SK-N-SH treated with all-trans-retinoic acid at 6 μM for 48 hours (cell line): ENCODE results near the gene FRK.
"Not testable (repeated sequence)": the region's sequence is repeated elsewhere in the genome, so short reads cannot be mapped to it uniquely, and the experiment has no call there.

Experiments
- ATAC-seq: fragments of 200-7000 bp; cut with Tn5 transposase; 3 replicates; pipeline ENCODE4 v1.9.1; 2020; ENCODE audit warnings: mild to moderate bottlenecking, moderate library complexity
- ARNTL ChIP-seq: fragments of 450-650 bp; formaldehyde crosslinking; IDR thresholded peaks from 2 replicates; pipeline ENCODE4 v1.5.0; 2020; ENCODE audit warnings: low read depth, mild to moderate bottlenecking, moderate library complexity, borderline replicate concordance
- BACH2 ChIP-seq: fragments of 250-450 bp; sonication (Bioruptor Pico); IDR thresholded peaks from 2 replicates; pipeline ENCODE4 v1.9.0; 2021; ENCODE audit warnings: mild to moderate bottlenecking, borderline replicate concordance
- CSDC2 ChIP-seq: fragments of 250-450 bp; sonication (Bioruptor Pico); IDR thresholded peaks from 2 replicates; pipeline ENCODE4 v1.5.0; 2020; ENCODE audit warnings: mild to moderate bottlenecking, moderate library complexity
- CSRNP3 ChIP-seq: fragments of 250-450 bp; sonication (Bioruptor Pico); IDR thresholded peaks from 2 replicates; pipeline ENCODE4 v1.5.1; 2021; ENCODE audit warnings: mild to moderate bottlenecking, moderate library complexity
- ESRRG ChIP-seq: fragments of 250-450 bp; sonication (Bioruptor Pico); IDR thresholded peaks from 2 replicates; pipeline ENCODE4 v1.6.1; 2021; ENCODE audit warnings: mild to moderate bottlenecking
- GLIS3 ChIP-seq: fragments of 250-450 bp; sonication (Bioruptor Pico); IDR thresholded peaks from 2 replicates; pipeline ENCODE4 v1.5.0; 2020; ENCODE audit warnings: mild to moderate bottlenecking, moderate library complexity
- ISL1 ChIP-seq: fragments of 250-450 bp; sonication (Bioruptor Pico); IDR thresholded peaks from 2 replicates; pipeline ENCODE4 v2.1.2; 2022; ENCODE audit warnings: mild to moderate bottlenecking, moderate library complexity
- OSR1 ChIP-seq: fragments of 250-450 bp; sonication (Bioruptor Pico); IDR thresholded peaks from 2 replicates; pipeline ENCODE4 v1.8.0; 2022; ENCODE audit warnings: moderate library complexity, mild to moderate bottlenecking, inconsistent platforms
- POU6F1 ChIP-seq: fragments of 250-450 bp; sonication (Bioruptor Pico); IDR thresholded peaks from 2 replicates; pipeline ENCODE4 v1.8.0; 2021; ENCODE audit warnings: low read depth, mild to moderate bottlenecking, moderate library complexity, borderline replicate concordance
- RARB ChIP-seq: fragments of 250-450 bp; sonication (Bioruptor Pico); IDR thresholded peaks from 2 replicates; pipeline ENCODE4 v1.8.0; 2021; ENCODE audit warnings: mild to moderate bottlenecking, moderate library complexity
- SNAI2 ChIP-seq: fragments of 250-450 bp; sonication (Bioruptor Pico); IDR thresholded peaks from 2 replicates; pipeline ENCODE4 v1.5.0; 2020; ENCODE audit warnings: mild to moderate bottlenecking, moderate library complexity
- TOX ChIP-seq: fragments of 250-450 bp; sonication (Bioruptor Pico); IDR thresholded peaks from 2 replicates; pipeline ENCODE4 v1.8.0; 2021; ENCODE audit warnings: mild to moderate bottlenecking, moderate library complexity, borderline replicate concordance
- ZC3H10 ChIP-seq: fragments of 250-450 bp; sonication (Bioruptor Pico); IDR thresholded peaks from 2 replicates; pipeline ENCODE4 v1.5.1; 2021; ENCODE audit warnings: mild to moderate bottlenecking, moderate library complexity
- ZFP3 ChIP-seq: fragments of 250-450 bp; sonication (Bioruptor Pico); IDR thresholded peaks from 2 replicates; pipeline ENCODE4 v1.5.0; 2020; ENCODE audit warnings: mild to moderate bottlenecking, moderate library complexity
- ZFP30 ChIP-seq: fragments of 450-650 bp; formaldehyde crosslinking; IDR thresholded peaks from 2 replicates; pipeline ENCODE4 v1.5.0; 2022; ENCODE audit warnings: mild to moderate bottlenecking, moderate library complexity
- ZNF565 ChIP-seq: fragments of 450-650 bp; formaldehyde crosslinking; conservative IDR thresholded peaks from 2 replicates; pipeline ENCODE4 v1.5.0; 2020; ENCODE audit warnings: low read depth, mild to moderate bottlenecking, moderate library complexity
- ZNF70 ChIP-seq: fragments of 450-650 bp; formaldehyde crosslinking; IDR thresholded peaks from 2 replicates; pipeline ENCODE4 v1.5.0; 2020; ENCODE audit warnings: mild to moderate bottlenecking, moderate library complexity
- ZNF8 ChIP-seq: fragments of 450-650 bp; formaldehyde crosslinking; IDR thresholded peaks from 2 replicates; pipeline ENCODE4 v1.5.0; 2020; ENCODE audit warnings: mild to moderate bottlenecking, moderate library complexity
- TF ChIP-seq, protein P1 (sequence below): fragments of 250-450 bp; sonication (Bioruptor Pico); IDR thresholded peaks from 2 replicates; pipeline ENCODE4 v1.8.0; 2020; ENCODE audit warnings: mild to moderate bottlenecking, moderate library complexity, borderline replicate concordance
- TF ChIP-seq, protein P2 (sequence below): fragments of 250-450 bp; sonication (Bioruptor Pico); IDR thresholded peaks from 2 replicates; pipeline ENCODE4 v1.5.1; 2020; ENCODE audit warnings: low read depth, mild to moderate bottlenecking, moderate library complexity

FRK gene

GRCh38 chr6:116099036-116099435 is 38.3 kb upstream of the FRK start (continued):
- TF ChIP-seq GLIS3 (CRISPR knock-in tag) (no peak), SNAI2 (CRISPR knock-in tag) (no peak)

- no peak for ATAC-seq
- TF ChIP-seq RARB (CRISPR knock-in tag) (no peak), ZNF70 (no peak), ZC3H10 (CRISPR knock-in tag) (no peak), ZFP30 (no peak), ISL1 (no peak), CSRNP3 (CRISPR knock-in tag) (no peak), SNAI2 (CRISPR knock-in tag) (no peak), BACH2 (CRISPR knock-in tag) (no peak), TOX (no peak), GLIS3 (CRISPR knock-in tag) (no peak), ZNF565 (no peak), ARNTL (CRISPR knock-in tag) (no peak)
- TF ChIP-seq, protein P1, sequence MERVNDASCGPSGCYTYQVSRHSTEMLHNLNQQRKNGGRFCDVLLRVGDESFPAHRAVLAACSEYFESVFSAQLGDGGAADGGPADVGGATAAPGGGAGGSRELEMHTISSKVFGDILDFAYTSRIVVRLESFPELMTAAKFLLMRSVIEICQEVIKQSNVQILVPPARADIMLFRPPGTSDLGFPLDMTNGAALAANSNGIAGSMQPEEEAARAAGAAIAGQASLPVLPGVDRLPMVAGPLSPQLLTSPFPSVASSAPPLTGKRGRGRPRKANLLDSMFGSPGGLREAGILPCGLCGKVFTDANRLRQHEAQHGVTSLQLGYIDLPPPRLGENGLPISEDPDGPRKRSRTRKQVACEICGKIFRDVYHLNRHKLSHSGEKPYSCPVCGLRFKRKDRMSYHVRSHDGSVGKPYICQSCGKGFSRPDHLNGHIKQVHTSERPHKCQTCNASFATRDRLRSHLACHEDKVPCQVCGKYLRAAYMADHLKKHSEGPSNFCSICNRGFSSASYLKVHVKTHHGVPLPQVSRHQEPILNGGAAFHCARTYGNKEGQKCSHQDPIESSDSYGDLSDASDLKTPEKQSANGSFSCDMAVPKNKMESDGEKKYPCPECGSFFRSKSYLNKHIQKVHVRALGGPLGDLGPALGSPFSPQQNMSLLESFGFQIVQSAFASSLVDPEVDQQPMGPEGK (CRISPR knock-in tag) = no peak
- TF ChIP-seq, protein P2, sequence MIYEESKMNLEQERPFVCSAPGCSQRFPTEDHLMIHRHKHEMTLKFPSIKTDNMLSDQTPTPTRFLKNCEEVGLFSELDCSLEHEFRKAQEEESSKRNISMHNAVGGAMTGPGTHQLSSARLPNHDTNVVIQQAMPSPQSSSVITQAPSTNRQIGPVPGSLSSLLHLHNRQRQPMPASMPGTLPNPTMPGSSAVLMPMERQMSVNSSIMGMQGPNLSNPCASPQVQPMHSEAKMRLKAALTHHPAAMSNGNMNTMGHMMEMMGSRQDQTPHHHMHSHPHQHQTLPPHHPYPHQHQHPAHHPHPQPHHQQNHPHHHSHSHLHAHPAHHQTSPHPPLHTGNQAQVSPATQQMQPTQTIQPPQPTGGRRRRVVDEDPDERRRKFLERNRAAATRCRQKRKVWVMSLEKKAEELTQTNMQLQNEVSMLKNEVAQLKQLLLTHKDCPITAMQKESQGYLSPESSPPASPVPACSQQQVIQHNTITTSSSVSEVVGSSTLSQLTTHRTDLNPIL (CRISPR knock-in tag) = no peak
Observed at GRCh38 chr6:116096979-116097816, 36.5 kb upstream of the FRK start.

- ATAC-seq = not testable (repeated sequence)
Observed at GRCh38 chr6:116096048-116096759, 35.5 kb upstream of the FRK start.

- ATAC-seq = no peak
- TF ChIP-seq ZFP3 (no peak), ZFP30 (no peak), CSDC2 (CRISPR knock-in tag) (no peak), CSRNP3 (CRISPR knock-in tag) (no peak), ZNF8 (no peak), TOX (no peak), ESRRG (CRISPR knock-in tag) (no peak), POU6F1 (CRISPR knock-in tag) (no peak), BACH2 (CRISPR knock-in tag) (no peak), OSR1 (CRISPR knock-in tag) (no peak), ZNF565 (no peak), GLIS3 (CRISPR knock-in tag) (no peak)
- TF ChIP-seq, protein P1 (CRISPR knock-in tag) = no peak
- TF ChIP-seq, protein P2 (CRISPR knock-in tag) = no peak
- TF ChIP-seq, all 23 proteins: peak for 0
Observed at GRCh38 chr6:116094041-116094440, 33.4 kb upstream of the FRK start.
